ENCODE measurements around the gene VAX1. TPM values are rescaled to one million over a fixed set of nuclear protein-coding genes. Genes with fewer than 3 reads are reported as not detected.

The VAX1 gene
- total and polyA plus RNA-seq, 3 experiments from 2014 or later, result not detected

DNA sequence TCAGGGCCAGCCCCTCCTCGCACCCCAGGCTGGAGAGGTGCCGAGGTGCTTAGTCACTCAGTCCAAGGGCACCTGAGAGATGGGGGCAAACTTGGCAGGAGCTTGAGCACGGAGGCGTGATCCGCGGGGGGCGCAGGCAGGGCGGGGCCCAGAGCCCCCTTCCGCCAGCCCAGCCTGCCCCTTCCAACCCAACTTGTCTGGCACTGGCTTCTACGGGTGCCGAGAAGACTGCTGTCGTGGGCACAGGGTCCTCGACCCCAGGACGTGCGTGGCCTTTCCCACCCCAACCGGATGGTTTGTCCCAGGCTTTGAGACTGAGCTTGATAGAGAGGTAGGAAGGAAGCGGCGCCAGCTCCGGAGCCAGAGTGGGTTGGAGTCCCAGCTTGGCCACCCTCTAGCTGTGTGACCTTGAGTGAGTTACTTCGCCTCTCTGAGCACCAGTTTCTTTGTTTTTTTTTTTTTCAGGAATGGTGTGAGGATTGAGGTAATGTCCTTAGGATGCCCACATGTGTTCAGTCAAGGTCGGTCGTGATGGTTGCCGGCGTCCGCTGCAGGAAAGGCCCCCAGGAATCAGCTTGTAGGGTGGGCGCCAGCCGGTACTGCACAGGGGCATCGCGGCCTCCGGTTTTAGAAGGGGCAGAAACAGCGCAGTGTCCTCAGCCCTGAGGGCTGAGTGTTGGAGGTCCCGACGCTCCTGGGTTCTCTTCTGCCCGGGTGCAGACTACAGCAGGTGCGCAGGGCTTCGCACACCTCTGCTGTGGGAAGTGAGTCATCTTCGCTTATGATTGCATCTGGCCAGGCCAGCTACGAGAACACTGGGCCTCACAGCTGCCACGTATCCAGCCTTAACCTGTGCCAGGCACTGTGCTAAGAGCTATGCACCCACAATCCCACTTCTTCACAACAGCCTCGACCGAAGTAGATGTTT is 28.6 kb upstream of the VAX1 start:
- Histone ChIP-seq H3K9me3 (ENCODE audit: low read length) (no peaks in the 10 kb centered on the region), H3K4me1 (ENCODE audit: insufficient read depth, low read length) (peaks cover 19% of the 10 kb centered on the region)
- CTCF ChIA-PET, result interaction anchor here (2.0 to 3.2 kb wide), 4 partner anchors 8 to 379 kb away, joined by 10 to 26 read pairs (median 14); no protein-coding TSS in a partner anchor

DNA sequence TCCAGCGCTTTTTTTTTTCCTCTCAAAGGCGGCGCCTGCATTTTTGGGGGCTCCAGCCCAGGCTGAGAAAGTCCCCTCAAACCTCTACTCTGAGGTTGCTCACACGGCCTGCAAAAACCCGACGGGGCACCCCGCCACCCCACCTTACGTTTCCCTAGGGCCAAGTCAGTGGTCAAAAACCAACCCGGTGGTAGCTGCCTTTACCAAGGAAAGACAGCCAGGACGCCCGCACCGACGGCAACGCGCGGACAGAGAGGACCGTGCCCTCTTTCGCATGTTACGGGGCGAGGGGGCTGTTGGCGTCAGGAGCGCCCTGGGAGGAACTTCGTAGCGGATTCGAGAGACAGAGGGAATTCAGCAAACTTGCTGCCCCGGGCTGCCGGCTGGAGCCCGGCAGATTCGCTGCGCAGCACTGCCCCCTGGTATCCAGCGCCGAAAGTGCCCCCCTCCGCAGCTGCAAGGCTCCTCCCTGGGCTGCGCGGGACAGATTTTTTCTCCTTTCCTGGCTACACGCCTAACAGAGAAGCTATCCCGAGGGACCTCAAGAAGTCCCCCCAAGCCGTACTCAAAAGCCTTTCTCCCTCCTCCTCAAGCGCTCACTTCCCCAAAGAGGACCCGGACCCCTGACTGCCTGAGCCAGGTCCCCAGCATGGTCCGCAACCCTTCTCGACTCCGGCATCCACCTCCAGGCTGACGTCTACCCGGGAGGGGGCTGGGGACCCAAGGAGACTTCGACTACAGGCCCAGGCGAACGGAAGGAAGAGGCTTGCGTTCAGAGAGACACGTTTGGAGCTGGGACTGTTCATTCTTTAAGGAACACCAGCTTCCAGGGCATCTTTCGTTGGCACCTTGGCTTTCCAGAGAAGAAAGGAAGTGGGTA is 27.7 kb upstream of the VAX1 start:
- H3K4me1 ChIP-seq (ENCODE audit: insufficient read depth, low read length), result peaks cover 19% of the 10 kb centered on the region
- POLR2A ChIA-PET, result no interaction called here
- H3K4me3 ChIP-seq (ENCODE audit: low read length), result no peak overlapping the region
- H3K36me3 Mint-ChIP-seq, result peaks cover 0 to 1% (median 0%) of the 10 kb centered on the region in 3 donors
- CTCF ChIA-PET, result interaction anchor here (2.6 to 3.0 kb wide), 2 partner anchors 10 to 51 kb away, joined by 11 to 26 read pairs; no protein-coding TSS in a partner anchor
- peaks cover 0 to 3% (median 0%) of the 10 kb centered on the region in 5 donors for H3K9me3 Mint-ChIP-seq
- peaks cover 71 to 74% of the 10 kb centered on the region in 2 donors for H3K27me3 Mint-ChIP-seq
- peak overlapping the region in 3 of 7 donors; percentile 19 to 35 (median 19) for H3K4me3 Mint-ChIP-seq
- peaks cover 26 to 62% (median 48%) of the 10 kb centered on the region in 3 donors for H3K4me1 Mint-ChIP-seq
- no peak overlapping the region for H3K27ac Mint-ChIP-seq
- H3K9me3 ChIP-seq (ENCODE audit: low read length), result no peaks in the 10 kb centered on the region
- DNase-seq, result no peak
- H3K27me3 ChIP-seq (ENCODE audit: insufficient read depth, low read length, poor library complexity, severe bottlenecking), result peaks cover 70% of the 10 kb centered on the region
- H3K27ac ChIP-seq (ENCODE audit: low read depth, low read length), result no peak overlapping the region
- no peaks in the 10 kb centered on the region for H3K36me3 ChIP-seq (ENCODE audit: insufficient read depth, low read length)

More for the DNA sequence above, 28.6 kb upstream of the VAX1 start:
- no peaks in the 10 kb centered on the region for H3K36me3 ChIP-seq (ENCODE audit: insufficient read depth, low read length)
- no peak overlapping the region for H3K27ac ChIP-seq (ENCODE audit: low read depth, low read length)
- Mint-ChIP-seq H3K27me3 (peaks cover 68 to 72% of the 10 kb centered on the region in 2 donors), H3K4me1 (peaks cover 26 to 55% (median 41%) of the 10 kb centered on the region in 3 donors), H3K36me3 (no peaks in the 10 kb centered on the region), H3K4me3 (peak overlapping the region in 6 of 7 donors; percentile 28 to 85 (median 48)), H3K9me3 (peaks cover 0 to 3% (median 0%) of the 10 kb centered on the region in 5 donors), H3K27ac (peak overlapping the region in 2 of 8 donors; percentile 23 to 50)
- no peak for DNase-seq
- no peak overlapping the region for H3K4me3 ChIP-seq (ENCODE audit: low read length)
- peaks cover 75% of the 10 kb centered on the region for H3K27me3 ChIP-seq (ENCODE audit: insufficient read depth, low read length, poor library complexity, severe bottlenecking)
- POLR2A ChIA-PET, result no interaction called here

DNA sequence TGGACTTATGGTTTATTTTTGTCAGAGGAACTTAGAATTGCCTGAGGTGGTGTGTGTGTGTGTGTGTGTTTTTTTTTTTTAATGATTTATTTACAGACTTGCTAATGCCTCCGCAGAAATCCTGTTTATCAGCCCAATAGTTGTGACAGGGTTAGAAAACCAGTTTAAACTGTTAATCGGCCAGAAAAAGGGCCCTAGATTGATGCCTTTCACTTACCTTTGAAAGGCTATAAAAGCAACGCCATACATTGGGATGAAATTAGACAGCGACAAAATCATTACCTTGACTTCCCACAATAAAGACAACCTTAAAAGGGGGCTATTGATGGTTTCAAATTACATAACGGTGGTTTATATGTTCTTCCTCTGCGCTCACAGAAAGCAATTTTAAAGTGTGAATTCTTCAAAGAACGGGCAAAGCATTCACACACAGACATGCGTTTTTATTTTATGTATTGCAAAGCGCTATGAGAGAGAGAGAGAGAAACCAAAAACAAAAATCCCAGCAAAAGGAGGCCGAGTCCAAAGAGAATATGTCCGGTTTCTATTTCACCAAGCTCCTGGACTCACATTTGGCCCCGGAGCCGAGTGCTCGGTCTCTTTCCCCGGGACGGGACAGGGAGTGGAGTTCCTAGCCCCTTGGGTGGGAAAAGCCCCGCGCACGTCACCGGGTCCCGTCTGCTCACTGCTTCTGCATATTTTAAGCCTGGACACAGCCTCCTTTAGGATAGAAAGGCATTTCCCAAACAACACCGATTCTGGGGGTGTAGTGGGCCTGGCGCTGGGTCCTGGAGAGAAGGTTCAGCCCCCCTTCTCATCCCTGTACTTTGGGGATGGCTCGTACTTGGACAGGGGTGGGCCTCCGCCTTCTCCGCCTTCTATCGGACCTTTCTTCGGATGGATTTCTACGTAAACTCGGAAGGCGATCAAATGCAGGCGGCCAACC is 26.8 kb upstream of the VAX1 start:
- peaks cover 26 to 62% (median 48%) of the 10 kb centered on the region in 3 donors for H3K4me1 Mint-ChIP-seq
- Histone ChIP-seq H3K9me3 (ENCODE audit: low read length) (no peaks in the 10 kb centered on the region), H3K4me1 (ENCODE audit: insufficient read depth, low read length) (peaks cover 19% of the 10 kb centered on the region), H3K27me3 (ENCODE audit: insufficient read depth, low read length, poor library complexity, severe bottlenecking) (peaks cover 73% of the 10 kb centered on the region), H3K4me3 (ENCODE audit: low read length) (no peak overlapping the region), H3K27ac (ENCODE audit: low read depth, low read length) (no peak overlapping the region), H3K36me3 (ENCODE audit: insufficient read depth, low read length) (no peaks in the 10 kb centered on the region)
- H3K4me3 Mint-ChIP-seq, result peak overlapping the region; percentile 0 to 73 (median 15)
- H3K27ac Mint-ChIP-seq, result peak overlapping the region in 1 of 8 donors; percentile 26
- H3K27me3 Mint-ChIP-seq, result peaks cover 74% of the 10 kb centered on the region in 2 donors
- POLR2A ChIA-PET, result no interaction called here
- no peak for DNase-seq
- peaks cover 0 to 1% (median 0%) of the 10 kb centered on the region in 3 donors for H3K36me3 Mint-ChIP-seq
- H3K9me3 Mint-ChIP-seq, result peaks cover 0 to 3% (median 0%) of the 10 kb centered on the region in 5 donors
- CTCF ChIA-PET, result no interaction called here

DNA sequence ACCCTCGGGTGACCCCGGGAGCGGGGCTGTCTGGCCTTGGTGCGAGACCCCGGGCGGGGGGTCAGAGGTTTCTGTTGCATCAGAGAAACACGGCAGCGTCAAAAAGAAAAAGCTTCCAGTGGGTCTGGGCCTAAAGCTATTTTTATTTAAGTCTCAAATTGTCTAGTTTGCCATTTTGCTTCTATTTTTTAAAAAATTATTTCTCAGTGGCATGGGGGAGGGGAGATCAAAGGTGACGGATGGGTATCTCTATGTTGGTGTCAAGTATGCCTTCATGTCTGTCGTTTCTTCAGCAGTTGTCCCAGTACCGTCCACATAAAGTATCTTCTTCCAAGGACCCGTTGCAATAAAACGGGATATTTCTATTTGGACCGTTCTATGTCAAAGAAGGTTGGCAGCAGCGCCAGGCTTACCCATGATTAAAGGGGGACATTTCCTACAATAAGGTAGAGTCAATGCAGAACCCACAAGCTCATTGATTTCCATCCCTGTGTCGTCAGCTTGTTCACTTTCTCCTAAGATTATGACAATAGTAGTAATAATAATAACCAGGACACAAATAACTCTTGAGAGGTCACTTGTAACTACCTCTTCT is 26.0 kb upstream of the VAX1 start:
- ChIA-PET POLR2A (no interaction called here), CTCF (interaction anchor here (1.2 kb wide), 1 partner anchor 11 kb away, joined by 4 read pairs; no protein-coding TSS in a partner anchor)
- no peak overlapping the region for H3K27ac Mint-ChIP-seq
- DNase-seq, result no peak
- H3K4me1 ChIP-seq (ENCODE audit: insufficient read depth, low read length), result peaks cover 19% of the 10 kb centered on the region
- H3K27me3 ChIP-seq (ENCODE audit: insufficient read depth, low read length, poor library complexity, severe bottlenecking), result peaks cover 68% of the 10 kb centered on the region
- peaks cover 0 to 3% (median 0%) of the 10 kb centered on the region in 5 donors for H3K9me3 Mint-ChIP-seq
- no peak overlapping the region for H3K4me3 ChIP-seq (ENCODE audit: low read length)
- peaks cover 24 to 58% (median 42%) of the 10 kb centered on the region in 3 donors for H3K4me1 Mint-ChIP-seq
- H3K36me3 ChIP-seq (ENCODE audit: insufficient read depth, low read length), result no peaks in the 10 kb centered on the region
- no peak overlapping the region for H3K27ac ChIP-seq (ENCODE audit: low read depth, low read length)
- no peaks in the 10 kb centered on the region for H3K9me3 ChIP-seq (ENCODE audit: low read length)
- H3K27me3 Mint-ChIP-seq, result peaks cover 73 to 74% of the 10 kb centered on the region in 2 donors
- H3K4me3 Mint-ChIP-seq, result peak overlapping the region in 5 of 7 donors; percentile 15 to 76 (median 43)
- H3K36me3 Mint-ChIP-seq, result peaks cover 0 to 1% (median 0%) of the 10 kb centered on the region in 3 donors

DNA sequence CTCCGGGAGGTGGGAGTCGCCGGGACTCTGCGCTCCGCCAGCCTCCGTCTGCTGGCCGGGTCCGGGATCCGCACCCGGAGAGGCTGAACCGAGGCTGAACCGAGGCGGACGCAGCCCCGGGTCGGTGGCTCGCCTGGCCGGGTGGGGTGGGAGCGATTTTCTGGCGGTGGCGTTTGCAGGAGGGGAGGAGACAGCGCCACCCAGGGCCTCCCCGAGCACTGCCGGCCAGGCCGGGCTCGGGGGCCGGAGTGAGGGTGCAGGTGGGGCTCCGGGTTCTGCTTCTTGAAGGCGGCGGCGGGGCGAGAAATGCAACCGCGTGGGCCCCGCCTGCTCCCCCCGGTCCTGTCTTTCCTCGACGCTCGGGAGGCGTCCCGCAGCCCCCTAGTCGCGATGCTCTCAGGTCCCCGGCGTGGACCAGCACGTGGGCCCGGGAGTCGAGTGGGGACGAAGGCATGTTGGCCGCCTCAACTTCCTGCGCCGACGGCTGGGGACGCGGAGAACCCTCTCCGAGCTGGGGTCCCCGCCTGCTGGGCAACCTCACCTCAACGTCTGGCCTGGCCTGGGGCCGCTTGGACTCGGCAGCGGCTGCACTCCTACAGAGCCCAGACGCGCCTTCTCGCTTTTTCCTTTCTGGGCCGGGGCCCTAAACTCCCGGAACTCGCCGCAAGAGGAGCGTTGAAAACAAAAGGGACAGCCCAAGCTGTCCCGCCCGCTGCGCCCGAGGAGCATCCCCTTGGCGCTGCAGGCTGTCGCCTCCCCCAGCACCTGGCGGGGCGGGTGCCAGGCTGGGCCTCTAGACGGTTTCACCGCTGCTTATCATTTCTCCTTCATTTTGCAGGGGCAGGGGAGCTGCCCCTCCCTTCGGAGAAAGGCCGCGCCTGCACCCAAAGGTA is 25.2 kb upstream of the VAX1 start:
- peaks cover 64% of the 10 kb centered on the region for H3K27me3 ChIP-seq (ENCODE audit: insufficient read depth, low read length, poor library complexity, severe bottlenecking)
- ChIA-PET CTCF (interaction anchor here (1.2 kb wide), 1 partner anchor 11 kb away, joined by 4 read pairs; no protein-coding TSS in a partner anchor), POLR2A (no interaction called here)
- Mint-ChIP-seq H3K4me3 (peak overlapping the region in 2 of 7 donors; percentile 38 to 41), H3K36me3 (peaks cover 0 to 1% (median 0%) of the 10 kb centered on the region in 3 donors), H3K9me3 (peaks cover 0 to 3% (median 0%) of the 10 kb centered on the region in 5 donors), H3K27me3 (peaks cover 75 to 78% of the 10 kb centered on the region in 2 donors), H3K27ac (no peak overlapping the region), H3K4me1 (peaks cover 23 to 51% (median 40%) of the 10 kb centered on the region in 3 donors)
- no peaks in the 10 kb centered on the region for H3K36me3 ChIP-seq (ENCODE audit: insufficient read depth, low read length)
- peaks cover 19% of the 10 kb centered on the region for H3K4me1 ChIP-seq (ENCODE audit: insufficient read depth, low read length)
- no peak overlapping the region for H3K4me3 ChIP-seq (ENCODE audit: low read length)
- H3K9me3 ChIP-seq (ENCODE audit: low read length), result no peaks in the 10 kb centered on the region
- no peak for DNase-seq
- H3K27ac ChIP-seq (ENCODE audit: low read depth, low read length), result no peak overlapping the region
